Right ventricle myocardium superior (tissue), 1 donor: ENCODE measurements around the gene LCTL. TPM values are rescaled to one million over a fixed set of nuclear protein-coding genes. Genes with fewer than 3 reads are reported as not detected.
A peak's percentile ranks its signal among the peaks of the same experiment; 100 is the strongest.

Experiments
- ATAC-seq: fragments of 200-7000 bp; cut with Tn5 transposase; one replicate; pipeline ENCODE4 v1.9.1; 2020; ENCODE audit warnings: mild to moderate bottlenecking; ENCODE audit not compliant: poor library complexity
- DNase-seq: peaks from one replicate; pipeline ENCODE4 v3.0.0-alpha.2; 2020
- intact Hi-C: fragments of 100-400 bp; cut with DNase I; formaldehyde crosslinking; loops from one replicate; pipeline ENCODE4 v1.11.2; 2022
- long read RNA-seq: library from polyadenylated mRNA; unstranded; transcript quantifications from one replicate; pipeline ENCODE4 v2.0.0, GENCODE V29; 2021
- total RNA-seq: library from RNA; stranded (reverse); fragmentation: NEBNext Ultra II Directional; extraction: Animal tissue kit (Norgen Biotek cat#: 25700); gene quantifications from one replicate; pipeline ENCODE4 v1.2.1, GENCODE V29; 2021
- donor health status: DM: no; HTN: yes; CAD: no; lungs with severe emphysema.

LCTL gene, protein sequence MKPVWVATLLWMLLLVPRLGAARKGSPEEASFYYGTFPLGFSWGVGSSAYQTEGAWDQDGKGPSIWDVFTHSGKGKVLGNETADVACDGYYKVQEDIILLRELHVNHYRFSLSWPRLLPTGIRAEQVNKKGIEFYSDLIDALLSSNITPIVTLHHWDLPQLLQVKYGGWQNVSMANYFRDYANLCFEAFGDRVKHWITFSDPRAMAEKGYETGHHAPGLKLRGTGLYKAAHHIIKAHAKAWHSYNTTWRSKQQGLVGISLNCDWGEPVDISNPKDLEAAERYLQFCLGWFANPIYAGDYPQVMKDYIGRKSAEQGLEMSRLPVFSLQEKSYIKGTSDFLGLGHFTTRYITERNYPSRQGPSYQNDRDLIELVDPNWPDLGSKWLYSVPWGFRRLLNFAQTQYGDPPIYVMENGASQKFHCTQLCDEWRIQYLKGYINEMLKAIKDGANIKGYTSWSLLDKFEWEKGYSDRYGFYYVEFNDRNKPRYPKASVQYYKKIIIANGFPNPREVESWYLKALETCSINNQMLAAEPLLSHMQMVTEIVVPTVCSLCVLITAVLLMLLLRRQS
- not detected for total RNA-seq
- long read RNA-seq = 0 reads

DNA sequence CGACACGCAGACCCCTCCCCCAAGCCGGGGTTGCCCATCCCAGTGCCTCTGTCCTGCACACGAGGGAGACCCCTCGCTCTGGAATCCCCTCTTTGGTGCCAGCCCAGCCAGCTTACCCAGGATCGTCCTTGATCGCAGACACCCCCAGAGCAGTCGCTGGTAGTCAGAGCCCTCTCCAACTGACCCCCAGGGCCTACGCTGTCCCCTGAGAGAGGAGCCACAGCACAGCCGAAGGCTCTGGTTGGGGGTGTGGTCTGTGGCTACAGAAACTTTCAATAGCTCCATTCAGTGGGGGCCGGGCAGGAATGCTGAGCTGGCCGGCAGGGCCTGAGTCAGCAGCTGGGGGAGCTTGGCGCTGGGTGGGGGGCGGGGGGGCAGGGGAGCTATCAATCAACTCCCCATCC lies at the start of gene LCTL:
LCTL (minus strand) TSS at position 258 of the 404 bp plus-strand sequence. CDS start 633 bp downstream, outside the sequence.
- intact Hi-C loops = no loop called here
- no peak for DNase-seq
- ATAC-seq = no peak

DNA sequence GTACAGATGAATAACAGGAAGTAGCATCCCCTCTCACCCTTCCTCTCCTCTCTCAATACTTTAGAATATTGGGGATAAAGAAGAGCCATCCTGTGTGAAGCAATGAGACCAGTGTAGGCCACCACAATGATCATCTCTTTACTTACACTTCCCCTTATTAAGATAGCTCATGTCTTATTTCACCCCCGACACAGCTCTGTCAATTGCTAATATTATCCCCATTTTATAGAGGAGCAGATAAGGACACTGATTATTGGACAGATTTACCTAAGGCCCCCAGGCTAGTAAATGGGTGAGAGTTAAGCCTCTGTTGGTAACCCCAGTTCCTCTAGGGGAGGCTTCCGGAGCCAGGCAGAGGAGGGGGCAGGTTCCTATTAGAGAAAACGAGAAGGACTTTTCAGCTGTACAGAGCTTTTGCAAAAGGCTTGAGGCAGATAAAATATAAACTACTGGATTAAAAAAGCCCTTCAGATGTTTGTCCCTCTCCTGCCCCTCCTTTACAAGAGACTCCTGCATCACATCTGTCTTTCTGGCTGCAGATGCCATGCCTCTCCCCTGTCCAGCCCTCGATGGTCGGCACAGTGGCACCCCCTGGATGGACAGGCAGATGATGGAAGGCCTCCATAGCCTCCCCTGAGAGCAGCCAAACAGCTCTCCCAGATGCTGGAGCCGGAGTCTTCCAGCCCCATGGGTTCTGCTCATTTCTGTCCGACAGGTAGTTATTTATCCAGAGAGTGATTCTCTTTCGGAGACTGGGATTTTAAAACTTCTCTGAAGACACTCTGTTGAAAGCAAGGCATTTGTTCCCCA lies 49.4 kb upstream of the LCTL start:
- DNase-seq (no peak), ATAC-seq (no peak)
- intact Hi-C loops = loop anchor here (5.0 kb wide), 1 partner anchor 237 kb away; no protein-coding TSS in a partner anchor

DNA sequence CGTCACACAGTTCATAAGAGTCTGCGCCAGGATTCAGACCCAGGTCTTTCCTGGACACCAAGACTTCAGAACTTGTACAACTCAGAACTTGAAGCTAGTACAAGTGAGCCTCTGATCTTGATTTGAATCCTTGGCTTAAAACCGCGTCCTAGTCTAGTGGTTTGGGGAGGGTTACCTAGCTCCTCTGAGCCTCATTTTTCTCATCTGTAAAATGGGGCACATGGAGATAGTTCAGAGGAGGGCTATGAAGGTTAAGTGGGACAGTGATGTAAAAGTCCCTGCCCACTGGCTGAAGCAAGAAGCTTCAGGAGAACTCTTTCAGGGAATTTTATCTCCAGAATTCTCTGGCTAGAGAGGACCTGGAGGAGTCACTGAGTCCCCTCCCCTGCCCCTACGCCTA lies 48.7 kb upstream of the LCTL start:
- ATAC-seq (no peak), DNase-seq (no peak)
- intact Hi-C loops = no loop called here

DNA sequence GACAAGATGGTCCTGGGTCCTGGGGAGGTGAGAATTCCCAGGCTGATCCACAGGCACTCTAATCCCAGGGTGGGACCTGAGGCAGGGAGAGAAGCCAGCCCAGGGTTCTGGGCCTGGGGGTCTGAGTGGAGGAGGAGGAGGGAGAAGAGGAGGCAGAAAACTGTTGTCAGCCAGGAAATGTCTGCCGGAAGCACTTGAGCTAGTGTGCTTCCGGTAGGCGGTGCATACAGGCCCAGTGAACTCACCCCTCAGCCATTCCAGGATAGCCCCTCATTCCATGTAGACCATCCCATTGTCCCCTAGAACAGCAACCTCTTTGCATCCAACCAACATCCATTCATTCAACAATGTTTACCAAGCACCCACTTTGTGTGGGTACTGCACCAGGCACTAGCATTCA lies 47.9 kb upstream of the LCTL start:
- intact Hi-C loops = no loop called here
- ATAC-seq (no peak), DNase-seq (no peak)

DNA sequence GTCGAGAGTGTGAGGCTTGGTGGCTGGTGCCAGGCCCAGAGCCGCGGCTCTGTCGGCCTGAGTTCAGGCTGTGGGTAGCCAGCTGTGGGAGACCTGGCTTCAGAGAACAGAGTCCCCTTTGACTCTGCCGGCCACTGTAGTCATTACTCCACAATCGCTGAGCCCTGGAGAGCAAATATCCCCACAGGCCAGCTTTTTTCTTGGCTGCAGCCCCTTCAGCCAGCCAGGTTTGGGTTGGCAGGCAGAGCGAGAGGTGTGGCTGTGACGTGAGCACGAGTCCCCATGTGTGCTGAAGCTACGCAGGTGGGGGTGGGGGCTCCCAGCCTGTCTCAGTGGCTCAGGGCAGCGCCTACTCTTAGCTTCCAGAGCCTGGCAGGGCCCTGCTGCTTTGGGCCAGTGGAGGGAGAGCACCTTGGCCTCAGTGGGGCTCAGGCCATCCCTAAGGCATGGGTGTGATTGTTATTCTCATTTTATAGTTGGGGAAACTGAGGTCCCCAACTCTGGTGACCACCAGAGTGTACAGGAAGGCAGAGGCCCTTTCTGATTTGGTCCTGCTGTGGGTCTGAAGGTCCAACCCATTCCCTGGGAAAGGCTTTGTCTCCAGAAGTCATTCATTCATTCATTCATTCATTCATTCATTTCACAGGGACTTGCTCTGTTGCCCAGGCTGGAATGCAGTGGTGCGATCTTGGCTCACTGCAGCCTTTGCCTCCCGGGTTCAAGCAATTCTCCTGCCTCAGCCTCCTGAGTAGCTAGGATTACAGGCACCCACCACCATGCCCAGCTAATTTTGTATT lies 45.7 kb upstream of the LCTL start:
- no peak for DNase-seq
- ATAC-seq = no peak
- intact Hi-C loops = no loop called here

DNA sequence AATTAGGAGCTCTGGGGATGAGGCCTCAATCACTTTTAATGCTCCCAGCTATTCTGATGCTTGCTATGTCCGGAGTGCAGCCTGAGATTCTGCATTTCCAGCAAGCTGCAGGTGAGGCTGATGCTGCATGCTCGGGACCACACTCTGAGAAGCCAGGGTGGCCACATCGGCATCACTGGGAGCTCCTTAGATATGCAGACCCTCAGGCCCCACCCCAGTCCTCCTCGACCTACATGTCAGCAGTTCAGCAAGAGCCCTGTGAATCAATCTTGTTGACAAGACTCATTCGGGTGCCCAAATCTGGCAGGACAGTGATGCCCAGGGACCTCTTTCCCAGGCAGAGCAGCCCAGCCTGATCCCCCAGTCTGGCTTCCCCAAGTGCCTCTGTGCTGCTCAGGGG lies 44.1 kb upstream of the LCTL start:
- intact Hi-C loops = no loop called here
- ATAC-seq (no peak), DNase-seq (no peak)

DNA sequence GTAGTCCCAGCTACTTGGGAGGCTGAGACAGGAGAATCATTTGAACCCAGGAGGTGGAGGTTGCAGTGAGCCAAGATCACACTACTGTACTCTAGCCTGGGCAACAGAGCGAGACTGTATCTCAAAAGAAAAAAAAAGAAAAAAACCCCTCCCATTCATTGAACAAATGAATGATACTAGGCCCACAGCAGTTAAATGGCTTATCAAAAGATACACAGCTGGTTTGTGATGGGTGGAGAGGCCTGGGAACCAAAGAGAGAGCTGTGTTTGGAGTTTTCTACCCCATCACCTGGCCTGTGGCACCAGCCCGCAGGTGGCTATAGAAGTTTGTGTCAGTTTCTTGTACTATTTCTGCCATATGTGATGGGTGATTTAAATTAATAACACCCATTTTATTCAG lies 43.1 kb upstream of the LCTL start:
- no peak for DNase-seq
- intact Hi-C loops = no loop called here
- ATAC-seq = no peak

DNA sequence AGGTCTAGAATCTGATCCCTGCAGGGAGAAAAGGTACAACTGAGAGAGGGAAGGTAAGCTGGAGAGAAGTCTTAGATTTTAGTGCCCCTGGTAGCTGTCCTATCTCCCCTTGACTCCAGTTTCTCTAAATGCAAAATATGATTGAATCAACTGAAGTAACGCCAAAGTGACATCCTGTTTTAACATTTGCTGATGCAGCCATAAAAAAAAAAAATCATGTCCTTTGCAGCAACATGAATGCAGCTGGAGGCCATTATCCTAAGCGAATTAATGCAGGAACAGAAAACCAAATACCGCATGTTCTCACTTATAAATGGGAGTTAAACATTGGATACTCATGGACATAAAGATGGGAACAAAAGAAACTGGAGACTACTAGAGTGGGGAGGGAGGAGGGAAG lies 42.4 kb upstream of the LCTL start:
- intact Hi-C loops = no loop called here
- ATAC-seq (no peak), DNase-seq (no peak)

DNA sequence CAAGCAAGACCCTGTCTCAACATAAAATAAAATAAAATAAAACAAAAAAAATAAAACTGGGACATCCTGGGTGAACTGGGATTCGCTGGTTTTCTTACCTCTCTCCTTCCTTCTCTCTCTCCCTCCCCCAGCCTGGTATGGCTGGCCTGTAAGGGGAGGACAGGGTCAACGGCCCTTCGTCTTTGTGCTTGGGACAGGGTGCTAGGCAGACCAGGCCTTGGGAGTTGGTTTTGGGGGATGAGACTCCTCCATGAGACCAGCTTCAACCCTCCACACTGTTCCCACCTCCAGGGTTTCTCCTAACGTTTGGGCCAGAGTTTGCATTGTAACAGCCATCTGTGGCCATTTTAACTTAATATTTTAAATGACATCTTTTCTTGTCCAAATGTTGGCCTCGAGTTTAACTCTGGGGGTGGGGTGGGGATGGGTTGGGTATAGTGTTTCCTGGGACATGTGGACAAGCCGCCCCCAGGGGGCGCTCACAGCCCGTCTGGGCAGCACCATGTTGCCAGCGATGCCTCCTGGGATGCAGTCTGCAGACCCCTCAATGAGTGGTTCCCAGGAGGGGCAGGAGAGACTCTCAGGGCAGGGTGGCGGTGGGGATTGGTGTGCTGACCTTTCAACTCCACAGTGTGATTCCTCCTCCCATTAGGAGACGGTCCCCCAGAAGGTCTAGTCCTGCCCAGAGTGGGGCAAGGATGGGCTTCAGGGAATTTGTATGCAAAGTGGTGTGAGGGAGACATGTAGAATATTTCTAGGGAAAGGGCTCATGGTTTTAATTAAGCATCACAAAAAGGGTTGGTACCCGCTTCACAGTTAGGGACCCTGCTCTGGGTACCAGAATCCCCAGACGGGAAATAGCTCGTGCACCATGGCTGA lies 37.7 kb upstream of the LCTL start:
- peak; percentile 77 for DNase-seq
- peak; percentile 87 for ATAC-seq
- intact Hi-C loops = loop anchor here (5.0 kb wide), 2 partner anchors 169 to 249 kb away; no protein-coding TSS in a partner anchor

DNA sequence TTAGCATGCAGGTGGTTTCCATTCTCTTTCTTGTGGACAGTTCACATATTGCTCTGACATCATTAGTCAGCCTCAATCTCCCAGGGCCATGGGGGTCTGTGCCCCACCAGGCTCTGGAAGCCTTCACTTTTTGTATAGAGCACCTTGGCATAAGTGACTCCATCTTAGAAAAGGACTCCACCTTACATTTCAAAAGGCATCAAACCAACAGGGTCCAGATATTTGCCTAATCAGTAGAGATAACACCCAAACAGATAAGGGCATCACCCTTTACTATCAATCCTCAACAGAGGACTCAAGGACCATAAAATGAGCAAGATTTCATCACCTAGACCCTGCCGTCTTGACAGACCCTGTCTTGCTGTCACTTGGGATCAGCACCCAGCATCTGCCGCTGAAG lies 35.7 kb upstream of the LCTL start:
- ATAC-seq (no peak), DNase-seq (no peak)
- intact Hi-C loops = loop anchor here (5.0 kb wide), 2 partner anchors 171 to 251 kb away; no protein-coding TSS in a partner anchor

DNA sequence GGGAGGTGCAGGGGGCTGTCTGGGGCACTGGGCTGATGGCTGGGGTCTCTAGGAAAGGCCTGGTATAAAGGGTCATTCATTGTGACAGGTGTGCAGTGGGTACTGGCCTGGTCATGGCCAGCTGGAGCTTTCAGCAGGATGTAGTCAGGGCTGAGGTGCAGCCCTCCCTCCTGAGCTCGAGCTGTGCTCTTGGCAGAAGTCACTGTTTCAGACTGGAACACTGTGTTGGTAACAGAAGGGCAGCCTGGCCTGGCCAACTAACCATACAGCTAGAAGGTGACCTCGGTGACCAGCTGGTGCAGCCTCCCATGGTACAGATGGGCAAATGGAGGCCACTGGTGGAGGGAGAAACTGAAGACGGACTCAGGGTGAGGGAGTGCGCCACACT lies 34.4 kb upstream of the LCTL start:
- intact Hi-C loops = loop anchor here (5.0 kb wide), 2 partner anchors 172 to 252 kb away; no protein-coding TSS in a partner anchor
- peak; percentile 49 for ATAC-seq
- DNase-seq = no peak

DNA sequence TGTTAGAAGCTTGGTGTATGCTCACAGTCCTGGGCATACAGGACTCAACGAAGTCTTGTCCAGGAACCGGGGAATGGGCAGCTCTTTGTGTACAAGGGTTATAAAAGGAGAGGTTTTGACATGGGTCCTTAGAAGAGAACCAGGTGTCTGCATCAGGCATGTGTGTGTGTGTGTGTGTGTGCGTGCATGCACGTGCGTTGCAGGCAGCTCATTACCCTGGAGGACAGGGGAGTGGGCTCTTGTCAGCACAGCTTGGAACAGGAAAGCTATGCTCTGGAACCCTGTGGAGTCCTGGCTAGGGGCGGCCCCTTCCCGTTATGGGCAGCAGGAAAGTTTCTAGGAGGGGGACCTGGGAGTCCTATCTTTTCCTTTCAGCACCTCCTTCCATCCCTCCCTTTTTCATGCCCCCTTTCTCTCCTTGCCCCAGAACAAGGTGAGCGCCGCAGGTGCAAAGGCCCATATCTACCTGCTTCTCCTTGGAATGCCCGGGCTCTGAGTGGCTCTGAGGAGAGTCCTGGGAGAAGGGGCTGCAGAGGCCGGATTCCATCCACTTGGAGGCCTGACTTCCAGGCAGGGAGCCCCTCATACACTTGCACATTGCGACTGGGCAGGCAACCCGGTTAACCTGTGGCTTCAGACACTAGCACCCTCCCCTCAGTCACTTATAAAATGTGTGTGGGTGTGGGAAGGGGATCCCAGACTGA lies 33.9 kb upstream of the LCTL start:
- intact Hi-C loops = loop anchor here (5.0 kb wide), 2 partner anchors 173 to 253 kb away; no protein-coding TSS in a partner anchor
- DNase-seq (no peak), ATAC-seq (no peak)

DNA sequence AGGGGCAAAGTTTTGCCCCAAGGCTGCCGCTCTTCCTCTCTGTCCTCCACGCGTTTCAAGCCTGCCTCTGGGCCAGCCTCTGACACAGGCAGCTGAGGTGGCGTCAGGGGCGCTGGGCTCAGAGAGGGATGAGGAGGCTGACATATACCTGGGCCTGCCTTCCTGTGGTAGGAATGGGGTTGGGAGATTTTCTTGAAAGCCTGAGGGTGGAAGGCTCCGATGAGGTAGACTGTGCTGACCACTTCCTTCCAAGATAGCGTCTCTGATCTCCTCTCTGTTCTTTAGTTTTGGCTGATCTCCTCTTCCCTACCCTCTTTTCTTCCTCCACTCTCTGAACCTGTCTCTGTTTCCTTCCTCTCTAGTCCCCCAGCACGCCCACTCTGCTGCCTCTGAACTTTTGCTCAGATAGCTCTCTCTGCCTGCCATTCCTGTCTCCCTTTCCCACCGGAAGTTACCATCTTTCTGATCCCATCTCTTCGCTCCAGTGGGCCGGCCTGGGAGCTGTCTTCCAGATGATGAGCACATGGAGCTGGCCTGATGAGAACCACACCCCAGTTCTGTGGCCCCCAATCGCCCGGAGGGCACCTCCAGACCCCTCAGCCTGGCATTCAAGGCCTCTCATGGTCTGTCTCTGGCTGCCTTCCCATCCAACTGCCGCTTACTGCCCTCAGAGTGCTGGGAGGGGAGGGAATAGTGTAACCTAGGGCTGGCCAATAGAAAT lies 32.5 kb upstream of the LCTL start:
- intact Hi-C loops = no loop called here
- ATAC-seq = no peak
- no peak for DNase-seq

DNA sequence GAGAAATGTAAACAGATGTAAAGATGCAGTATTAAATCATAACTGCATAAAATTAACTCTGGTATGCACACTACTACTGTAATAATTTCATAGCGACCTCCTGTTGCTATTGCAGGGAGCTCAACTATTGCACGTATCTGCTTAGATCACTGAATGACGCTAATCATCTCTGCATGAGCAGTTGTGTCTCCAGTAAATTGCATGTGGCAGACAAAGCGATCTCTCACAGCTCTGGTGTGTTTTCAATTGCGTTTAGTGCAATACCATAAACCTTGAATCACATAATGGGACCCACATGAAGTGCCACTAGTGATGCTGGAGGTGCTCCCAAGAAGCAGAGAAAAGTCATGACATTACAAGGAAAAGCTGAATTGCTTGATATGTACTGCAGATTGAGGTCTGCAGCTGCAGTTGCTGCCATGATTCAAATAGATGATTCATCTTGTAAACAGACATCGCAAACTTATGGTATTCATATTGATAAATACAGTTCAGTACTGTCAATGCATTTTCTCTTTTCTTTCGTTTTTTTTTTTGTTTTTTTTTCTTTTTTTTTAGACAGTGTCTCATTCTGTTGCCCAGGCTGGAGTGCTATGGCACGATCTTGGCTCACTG lies 30.2 kb upstream of the LCTL start:
- DNase-seq (no peak), ATAC-seq (no peak)

DNA sequence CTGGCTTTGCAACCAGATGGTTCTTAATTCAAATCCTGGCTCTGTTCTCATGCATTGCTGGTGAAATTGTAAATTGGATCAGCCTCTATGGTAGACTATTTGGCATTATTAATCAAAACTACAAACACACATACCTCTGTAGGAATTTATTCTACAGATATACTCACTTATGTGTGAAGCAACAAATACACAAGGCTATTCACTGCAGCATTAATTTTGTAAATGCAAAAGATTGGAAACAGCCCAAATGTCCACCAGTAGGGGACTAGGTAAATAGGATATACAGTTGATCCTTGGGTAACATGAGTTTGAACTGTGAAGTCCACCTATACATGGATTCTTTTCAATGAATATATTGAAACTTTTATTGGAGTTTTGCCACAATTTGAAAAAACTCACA lies 29.5 kb upstream of the LCTL start:
- ATAC-seq (no peak), DNase-seq (no peak)

More for the DNA sequence above, 30.2 kb upstream of the LCTL start:
- intact Hi-C loops = no loop called here

DNA sequence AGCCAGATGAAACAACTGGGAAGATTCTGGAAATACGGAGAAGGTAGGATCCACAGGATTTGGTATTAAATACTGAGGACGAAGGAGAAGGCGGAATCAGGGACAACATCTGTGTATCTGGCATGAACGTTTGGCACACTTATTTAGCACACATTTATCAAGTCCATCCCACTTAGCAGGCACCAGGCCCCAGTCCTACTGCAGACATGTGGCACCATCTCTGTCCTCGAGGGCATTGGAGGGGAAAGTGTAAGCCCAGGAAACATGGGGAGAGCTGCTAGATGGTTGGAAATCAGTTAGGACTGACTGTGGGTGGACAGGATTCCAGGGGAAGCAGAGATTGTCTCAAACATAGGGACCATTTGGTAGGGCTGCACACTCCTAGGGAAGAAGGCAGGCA lies 29.0 kb upstream of the LCTL start:
- DNase-seq (no peak), ATAC-seq (no peak)
- intact Hi-C loops = no loop called here

More for the DNA sequence above, 29.5 kb upstream of the LCTL start:
- intact Hi-C loops = no loop called here
